D721Med (cell line): ENCODE measurements around the gene MAU2.

ENCODE experiments used
- DNase-seq: peaks from one replicate; pipeline ENCODE4 v3.0.0; 2011; ENCODE audit warnings: low spot score; ENCODE audit not compliant: insufficient read length
- FAIRE-seq: peaks from 2 replicates; lab custom pipeline; 2011; peaks lifted over from hg19 to GRCh38; lab: Jason Lieb, UNC
- TF ChIP-seq, protein P1 (sequence below): IDR thresholded peaks from 2 replicates; pipeline ENCODE4 v1.5.1; 2012; ENCODE audit warnings: mild to moderate bottlenecking, control low read depth; ENCODE audit not compliant: insufficient read depth; ENCODE audit errors: missing control alignments

MAU2 gene

GRCh38 chr19:19306191-19306590 lies 14.4 kb upstream of the MAU2 start:
- TF ChIP-seq, protein P1, sequence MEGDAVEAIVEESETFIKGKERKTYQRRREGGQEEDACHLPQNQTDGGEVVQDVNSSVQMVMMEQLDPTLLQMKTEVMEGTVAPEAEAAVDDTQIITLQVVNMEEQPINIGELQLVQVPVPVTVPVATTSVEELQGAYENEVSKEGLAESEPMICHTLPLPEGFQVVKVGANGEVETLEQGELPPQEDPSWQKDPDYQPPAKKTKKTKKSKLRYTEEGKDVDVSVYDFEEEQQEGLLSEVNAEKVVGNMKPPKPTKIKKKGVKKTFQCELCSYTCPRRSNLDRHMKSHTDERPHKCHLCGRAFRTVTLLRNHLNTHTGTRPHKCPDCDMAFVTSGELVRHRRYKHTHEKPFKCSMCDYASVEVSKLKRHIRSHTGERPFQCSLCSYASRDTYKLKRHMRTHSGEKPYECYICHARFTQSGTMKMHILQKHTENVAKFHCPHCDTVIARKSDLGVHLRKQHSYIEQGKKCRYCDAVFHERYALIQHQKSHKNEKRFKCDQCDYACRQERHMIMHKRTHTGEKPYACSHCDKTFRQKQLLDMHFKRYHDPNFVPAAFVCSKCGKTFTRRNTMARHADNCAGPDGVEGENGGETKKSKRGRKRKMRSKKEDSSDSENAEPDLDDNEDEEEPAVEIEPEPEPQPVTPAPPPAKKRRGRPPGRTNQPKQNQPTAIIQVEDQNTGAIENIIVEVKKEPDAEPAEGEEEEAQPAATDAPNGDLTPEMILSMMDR: no peak
- no peak for FAIRE-seq

GRCh38 chr19:19308373-19308772 lies 12.3 kb upstream of the MAU2 start:
- TF ChIP-seq, protein P1: no peak
- FAIRE-seq: no peak
- DNase-seq: no peak

More at GRCh38 chr19:19306191-19306590, 14.4 kb upstream of the MAU2 start:
- DNase-seq: no peak

- TF ChIP-seq, protein P1: no peak
- DNase-seq (no peak), FAIRE-seq (no peak)
Measured at GRCh38 chr19:19315444-19315843, 5.2 kb upstream of the MAU2 start.

DNA sequence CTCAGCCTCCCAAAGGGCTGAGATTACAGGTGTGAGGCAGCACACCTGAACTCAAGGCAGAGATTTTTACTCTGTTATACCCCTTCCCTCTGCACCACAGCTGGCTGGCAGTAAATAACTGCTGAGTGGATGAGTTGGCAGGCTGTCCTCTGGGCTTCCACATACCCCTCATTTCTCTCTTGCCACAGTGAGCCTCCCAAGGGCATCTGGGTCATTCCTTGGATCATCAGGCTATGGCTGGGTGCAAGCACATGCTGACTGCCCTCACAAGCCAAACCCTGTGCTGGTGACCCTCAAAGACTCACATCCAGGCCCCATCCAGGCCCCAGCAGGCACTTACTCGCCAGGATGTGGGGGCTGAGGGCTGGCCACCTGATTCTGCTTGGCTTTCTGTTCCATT lies 4.5 kb upstream of the MAU2 start:
- TF ChIP-seq, protein P1: no peak
- no peak for FAIRE-seq
- DNase-seq: no peak

DNA sequence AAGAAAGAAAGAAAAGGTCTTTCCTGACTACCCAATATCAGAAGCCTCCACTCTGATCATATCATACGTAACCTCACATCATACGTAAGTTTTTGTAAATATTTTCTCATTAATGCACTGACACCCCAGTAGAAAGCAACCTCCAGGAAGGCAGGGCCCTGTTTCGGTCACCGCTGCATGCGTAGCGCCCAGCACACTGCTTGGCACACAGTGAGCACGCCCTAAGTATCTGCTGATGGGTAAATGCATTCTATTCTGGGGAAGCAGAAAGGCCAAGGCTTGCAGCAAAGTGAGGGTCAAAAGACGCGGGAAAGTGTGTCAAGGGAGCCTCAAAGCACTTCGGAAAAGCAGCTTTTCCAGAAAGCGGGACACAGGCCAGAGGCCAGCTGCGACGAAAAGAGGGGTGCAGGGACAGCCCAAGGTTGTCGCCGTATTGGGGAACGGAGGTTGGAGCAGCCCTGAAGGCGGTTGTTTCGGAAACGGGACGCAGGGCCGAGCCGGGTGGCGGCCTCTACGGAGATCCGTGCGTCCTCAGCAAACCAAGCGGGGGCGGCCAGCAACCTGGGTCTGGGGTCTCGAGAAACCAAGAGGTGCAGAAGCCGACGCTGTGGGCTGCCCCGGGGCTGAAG lies 783 bp upstream of the MAU2 start:
- TF ChIP-seq, protein P1: no peak
- FAIRE-seq (no peak), DNase-seq (no peak)

DNA sequence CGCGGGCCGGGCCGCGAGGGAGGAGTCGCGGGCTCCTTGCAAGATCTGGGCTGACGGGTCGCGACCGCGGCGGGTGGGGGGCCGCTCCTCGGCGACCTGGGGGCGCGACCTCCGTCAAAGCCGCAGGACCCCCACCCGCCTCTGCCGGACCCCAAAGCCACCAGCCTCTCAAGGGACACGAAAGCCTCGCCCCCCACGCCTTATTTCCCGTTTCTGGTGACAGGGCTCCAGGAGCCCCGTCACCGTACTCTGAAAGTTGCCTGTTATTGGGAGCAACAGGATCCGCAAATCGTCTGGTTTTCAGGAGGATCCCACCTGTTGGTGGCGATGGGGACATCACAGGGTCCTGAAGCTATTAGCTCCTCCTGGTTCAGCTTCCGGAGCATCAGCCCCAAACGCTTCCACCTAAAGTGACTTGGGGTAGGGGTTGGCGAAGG lies 530 bp downstream of the MAU2 start:
- DNase-seq: no peak
- TF ChIP-seq, protein P1: no peak
- no peak for FAIRE-seq

- TF ChIP-seq, protein P1: no peak
- DNase-seq (no peak), FAIRE-seq (no peak)
Measured at GRCh38 chr19:19324059-19324770, 3.6 kb downstream of the MAU2 start.
